ENCODE results near the gene CHCHD10.
"Not testable (repeated sequence)": the region's sequence is repeated elsewhere in the genome, so short reads cannot be mapped to it uniquely, and the experiment has no call there.

The CHCHD10 gene

GRCh38 chr22:23744485-23744884 is 23.3 kb downstream of the CHCHD10 start:
- DNase-seq = no peak

DNA sequence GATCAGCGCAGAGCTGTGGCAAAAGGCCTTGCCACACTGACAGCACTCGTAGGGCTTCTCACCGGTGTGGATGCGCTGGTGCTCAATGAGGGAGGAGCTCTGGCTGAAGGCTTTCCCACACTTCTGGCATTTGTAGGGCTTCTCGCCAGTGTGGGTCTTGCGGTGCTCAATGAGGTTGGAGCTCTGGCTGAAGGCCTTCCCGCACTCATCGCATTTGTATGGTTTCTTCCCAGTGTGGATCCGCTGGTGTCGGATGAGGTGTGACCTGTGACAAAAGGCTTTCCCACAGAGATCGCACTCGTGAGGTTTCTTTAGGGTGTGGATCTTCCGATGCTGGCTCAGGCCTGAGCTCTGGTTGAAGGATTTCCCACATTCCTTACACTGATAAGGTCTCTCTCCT is 23.8 kb downstream of the CHCHD10 start:
- no peak for DNase-seq

DNA sequence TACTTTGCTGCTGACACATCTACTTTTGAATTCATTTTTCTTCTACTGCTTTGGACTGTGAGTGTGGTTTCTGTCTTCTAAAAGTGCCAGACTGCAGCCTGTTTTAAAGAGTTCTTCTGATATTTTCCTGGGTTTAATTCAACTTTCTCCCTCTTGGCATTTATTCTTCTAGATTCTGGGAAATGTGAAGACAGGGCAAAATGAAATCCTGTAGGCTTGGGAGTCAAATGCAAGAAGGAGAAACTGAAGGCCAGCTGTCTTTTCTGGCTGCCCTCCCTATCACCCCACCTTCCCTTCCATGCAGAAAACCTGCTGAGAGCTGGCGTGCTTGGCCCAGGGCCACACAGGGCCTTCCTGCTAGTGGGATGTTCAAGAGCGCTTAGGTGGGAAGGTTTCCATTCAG is 24.5 kb downstream of the CHCHD10 start:
- peak; percentile 88 for DNase-seq

- no peak for DNase-seq
These were observed 25.1 kb downstream of the CHCHD10 start for GRCh38 chr22:23742505-23743264.

DNA sequence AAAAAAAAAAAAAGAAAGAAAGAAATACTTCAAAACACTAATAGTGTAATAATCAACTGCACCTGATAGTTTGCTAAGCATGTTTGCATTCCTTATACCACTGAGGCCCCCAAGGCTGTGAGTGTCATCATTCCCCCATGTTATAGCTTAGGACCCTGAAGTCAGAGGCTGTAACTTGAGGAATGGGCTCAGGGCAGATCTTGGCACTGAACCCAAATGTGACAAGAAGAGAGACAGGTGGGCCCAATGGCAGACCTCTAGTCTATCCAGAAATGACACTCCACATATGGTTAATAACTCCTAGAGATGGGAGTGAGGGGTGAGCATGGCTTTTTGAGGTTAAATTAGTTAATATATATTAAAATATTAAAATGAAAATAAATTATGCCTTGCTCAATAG is 30.1 kb downstream of the CHCHD10 start:
- DNase-seq = no peak

- not testable (repeated sequence) for DNase-seq
These were observed 39.7 kb downstream of the CHCHD10 start for GRCh38 chr22:23728108-23728507.

- no peak for DNase-seq
These were observed 45.0 kb downstream of the CHCHD10 start for GRCh38 chr22:23722724-23723123.

DNA sequence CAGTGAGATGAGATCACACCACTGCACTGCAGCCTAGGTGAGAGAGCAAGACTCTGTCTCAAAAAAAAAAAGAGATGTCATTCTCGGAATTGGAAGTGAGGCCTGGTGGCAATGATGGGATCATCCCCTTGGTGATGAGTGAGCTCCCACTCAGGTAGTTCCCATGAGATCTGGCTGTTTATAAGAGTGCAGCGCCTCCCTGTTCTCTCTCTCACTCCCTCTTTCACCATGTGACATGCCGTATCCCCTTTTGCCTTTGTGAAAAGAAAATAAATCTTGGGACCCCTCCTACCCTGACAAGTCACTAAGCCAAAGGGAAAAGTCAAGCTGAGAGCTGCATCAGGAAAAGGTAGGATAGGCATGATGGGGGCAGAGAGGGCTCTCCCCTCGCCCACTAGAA is 45.6 kb downstream of the CHCHD10 start:
- DNase-seq = no peak

GRCh38 chr22:23720855-23721254 is 46.9 kb downstream of the CHCHD10 start:
- no peak for DNase-seq

DNA sequence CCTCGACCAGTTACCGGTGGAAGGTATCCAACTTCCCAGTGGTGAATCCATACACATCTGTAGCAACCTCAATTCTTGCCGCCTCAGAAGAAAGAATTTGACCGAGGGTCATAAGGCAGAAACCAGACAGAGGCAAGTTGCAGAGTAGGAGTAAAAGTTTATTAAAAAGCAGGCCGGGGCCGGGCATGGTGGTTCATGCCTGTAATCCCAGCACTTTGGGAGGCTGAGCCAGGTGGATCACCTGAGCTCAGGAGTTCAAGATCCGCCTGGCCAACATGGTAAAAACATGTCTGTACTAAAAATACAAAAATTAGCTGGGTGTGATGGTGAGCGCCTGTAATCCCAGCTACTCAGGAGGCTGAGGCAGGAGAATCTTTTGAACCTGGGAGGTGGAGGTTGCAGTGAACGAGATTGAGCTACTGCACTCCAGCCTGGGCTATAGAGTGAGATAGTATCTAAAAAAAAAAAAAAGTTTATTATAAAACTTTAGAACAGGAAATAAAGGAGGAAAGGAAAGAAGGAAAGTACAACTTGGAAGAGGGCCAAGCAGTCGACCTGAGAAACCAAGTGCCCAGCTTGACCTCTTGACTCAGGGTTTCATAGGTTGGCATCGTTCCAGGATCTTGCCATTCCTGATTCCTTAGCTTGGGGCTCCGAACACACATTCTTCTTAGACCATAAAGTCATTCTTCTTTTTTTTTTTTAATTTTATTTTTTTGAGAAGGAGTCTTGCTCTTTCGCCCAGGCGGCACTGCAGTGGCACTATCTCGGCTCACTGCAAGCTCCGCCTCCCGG is 49.2 kb downstream of the CHCHD10 start:
- DNase-seq = no peak

- DNase-seq = peak; percentile 88
These were observed 50.7 kb downstream of the CHCHD10 start for GRCh38 chr22:23716811-23717801.

Data from left hindlimb (tissue), 1 donor.